HEK293 (cell line): ENCODE data around the gene CHD2.

Experiments used
- CTCF ChIA-PET: fragments of 350-600 bp; formaldehyde crosslinking; extraction: SDS; loops from one replicate; lab custom pipeline; 2021; ENCODE audit warnings: antibody characterized with exemption; lab: Yijun Ruan, JAX
- POLR2A ChIA-PET: fragments of 300-600 bp; formaldehyde crosslinking; extraction: SDS; loops from one replicate; lab custom pipeline; 2020; ENCODE audit warnings: antibody characterized with exemption, inconsistent platforms; lab: Yijun Ruan, JAX
- H3K27ac ChIP-seq: fragments of 200-500 bp; sonication (Bioruptor generic); 2 replicates; pipeline ENCODE4 v1.5.1; 2014; ENCODE audit warnings: low read depth, low read length, control low read depth, inconsistent platforms; ENCODE audit errors: extremely low read depth
- H3K36me3 ChIP-seq, 2 experiments: fragments of 200-500 bp in 1 of 2; sonication (Bioruptor generic) in 1 of 2; 1 replicate in 1 of 2; 2 replicates in 1 of 2; pipeline ENCODE4 v1.5.1; 2014 to 2017; ENCODE audit warnings: inconsistent platforms in 2 of 2, low read length in 2 of 2; ENCODE audit not compliant: control insufficient read depth in 2 of 2, insufficient read depth in 1 of 2
- H3K4me1 ChIP-seq: fragments of 200-500 bp; sonication (Bioruptor generic); 2 replicates; pipeline ENCODE4 v1.5.1; 2014; ENCODE audit warnings: mild to moderate bottlenecking, low read length, inconsistent platforms; ENCODE audit not compliant: control insufficient read depth, insufficient read depth
- H3K4me3 ChIP-seq: 2 replicates; pipeline ENCODE4 v1.5.1; 2011; ENCODE audit warnings: low read depth, mild to moderate bottlenecking, control low read depth, low read length, moderate library complexity
- H3K9me3 ChIP-seq: fragments of 200-500 bp; sonication (Bioruptor generic); 2 replicates; pipeline ENCODE4 v1.5.1; 2014; ENCODE audit warnings: low read depth, low read length, inconsistent platforms; ENCODE audit not compliant: control insufficient read depth, insufficient read depth
- IKZF3 ChIP-seq: fragments of 450-650 bp; IDR thresholded peaks from 2 replicates; pipeline ENCODE4 v1.5.0; 2018; ENCODE audit warnings: missing biosample characterization, mild to moderate bottlenecking, missing genetic modification characterization, moderate library complexity
- RBAK ChIP-seq: fragments of 450-650 bp; formaldehyde crosslinking; IDR thresholded peaks from 2 replicates; pipeline ENCODE4 v1.5.1; 2016; ENCODE audit warnings: missing biosample characterization, missing genetic modification characterization
- SP7 ChIP-seq: fragments of 450-650 bp; formaldehyde crosslinking; IDR thresholded peaks from 2 replicates; pipeline ENCODE4 v1.5.1; 2016; ENCODE audit warnings: missing biosample characterization, missing genetic modification characterization
- ZBTB20 ChIP-seq: fragments of 450-650 bp; formaldehyde crosslinking; IDR thresholded peaks from 2 replicates; pipeline ENCODE4 v1.5.1; 2016; ENCODE audit warnings: missing biosample characterization, missing genetic modification characterization
- ZBTB48 ChIP-seq: fragments of 450-650 bp; formaldehyde crosslinking; IDR thresholded peaks from 2 replicates; pipeline ENCODE4 v1.5.1; 2016; ENCODE audit warnings: missing biosample characterization, missing genetic modification characterization
- ZEB2 ChIP-seq: fragments of 450-650 bp; formaldehyde crosslinking; IDR thresholded peaks from 2 replicates; pipeline ENCODE4 v1.5.1; 2016; ENCODE audit warnings: missing biosample characterization, missing genetic modification characterization
- ZNF202 ChIP-seq: fragments of 450-650 bp; formaldehyde crosslinking; IDR thresholded peaks from 2 replicates; pipeline ENCODE4 v1.5.1; 2016; ENCODE audit warnings: missing biosample characterization, missing genetic modification characterization, borderline replicate concordance
- ZNF223 ChIP-seq: fragments of 450-650 bp; formaldehyde crosslinking; IDR thresholded peaks from 2 replicates; pipeline ENCODE4 v1.5.1; 2016; ENCODE audit warnings: missing biosample characterization, missing genetic modification characterization
- ZNF341 ChIP-seq: fragments of 450-650 bp; formaldehyde crosslinking; IDR thresholded peaks from 2 replicates; pipeline ENCODE4; 2016; ENCODE audit warnings: low read depth, missing biosample characterization, missing genetic modification characterization
- ZNF629 ChIP-seq: fragments of 450-650 bp; formaldehyde crosslinking; IDR thresholded peaks from 2 replicates; pipeline ENCODE4 v1.5.1; 2017; ENCODE audit warnings: missing biosample characterization, missing genetic modification characterization
- ZSCAN30 ChIP-seq: fragments of 450-650 bp; IDR thresholded peaks from 2 replicates; pipeline ENCODE4 v1.5.1; 2018; ENCODE audit warnings: missing biosample characterization, mild to moderate bottlenecking, missing genetic modification characterization, moderate library complexity
- TF ChIP-seq, protein P1 (sequence below): fragments of 450-650 bp; formaldehyde crosslinking; IDR thresholded peaks from 2 replicates; pipeline ENCODE4 v1.5.1; 2016; ENCODE audit warnings: missing biosample characterization, missing genetic modification characterization
- TF ChIP-seq, protein P2 (sequence below): fragments of 450-650 bp; formaldehyde crosslinking; IDR thresholded peaks from 2 replicates; pipeline ENCODE4 v1.5.1; 2016; ENCODE audit warnings: missing biosample characterization, missing genetic modification characterization
- TF ChIP-seq, protein P3 (sequence below): fragments of 450-650 bp; formaldehyde crosslinking; IDR thresholded peaks from 2 replicates; pipeline ENCODE4 v1.5.1; 2017; ENCODE audit warnings: missing biosample characterization, missing genetic modification characterization
- TF ChIP-seq, protein P4 (sequence below): fragments of 450-650 bp; formaldehyde crosslinking; IDR thresholded peaks from 2 replicates; pipeline ENCODE4 v1.5.1; 2016; ENCODE audit warnings: missing biosample characterization, missing genetic modification characterization
- TF ChIP-seq, protein P5 (sequence below): fragments of 450-650 bp; formaldehyde crosslinking; IDR thresholded peaks from 2 replicates; pipeline ENCODE4 v1.5.1; 2016; ENCODE audit warnings: missing biosample characterization, missing genetic modification characterization, low read depth

CHD2 gene

DNA sequence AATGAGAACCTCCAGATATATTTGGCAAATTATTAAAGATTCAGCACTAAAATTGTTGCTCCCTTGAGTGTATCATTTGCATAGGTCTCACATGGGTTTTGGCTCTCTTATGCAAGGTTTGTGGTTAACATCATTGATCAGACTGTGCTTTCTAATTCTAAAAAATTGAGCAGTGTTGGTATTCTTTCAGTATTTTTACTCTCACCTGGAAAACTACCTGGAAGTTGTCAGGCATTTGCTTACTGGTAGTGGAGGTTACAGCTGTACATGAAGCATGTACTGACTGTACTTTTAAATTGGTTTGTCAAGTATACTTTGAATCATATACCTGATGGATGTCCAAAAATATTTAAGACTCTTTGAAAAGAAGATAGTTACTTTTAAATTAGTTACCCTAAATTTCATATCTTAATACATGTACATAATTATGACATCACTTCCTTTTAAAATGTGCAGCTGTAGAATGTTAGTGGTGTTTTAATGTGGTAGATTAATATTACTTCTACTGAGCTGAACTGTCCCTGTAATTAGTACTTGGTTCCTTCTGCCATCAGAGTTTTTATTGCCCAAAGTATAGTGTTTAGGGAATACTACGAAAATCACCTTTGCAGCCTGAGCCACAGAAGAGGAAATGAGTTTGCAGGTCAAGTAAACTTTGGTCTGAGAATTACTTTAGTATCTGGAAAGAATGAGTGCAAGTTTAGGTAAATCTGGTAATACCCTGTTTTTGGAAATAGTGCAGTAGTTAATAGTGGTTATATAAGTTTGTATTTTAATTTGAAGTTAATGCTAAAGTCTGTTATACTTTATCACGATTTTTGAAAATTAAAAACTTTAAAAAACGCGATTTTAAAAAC lies 2.8 kb downstream of the CHD2 start:
- peaks cover 7 to 23% of the 10 kb centered on the region in 2 experiments; a peak in 2 of 3 replicates for H3K36me3 ChIP-seq
- ChIA-PET CTCF (interaction anchor here (0.9 to 7.5 kb wide), 4 partner anchors 13 to 106 kb away, joined by 3 to 65 read pairs (median 14); no protein-coding TSS in a partner anchor), POLR2A (interaction anchor here (1.2 to 6.6 kb wide), 7 partner anchors 11 to 105 kb away, joined by 3 to 226 read pairs (median 9); no protein-coding TSS in a partner anchor)
- H3K27ac ChIP-seq, result peak overlapping the region; percentile 95
- TF ChIP-seq, protein P1, sequence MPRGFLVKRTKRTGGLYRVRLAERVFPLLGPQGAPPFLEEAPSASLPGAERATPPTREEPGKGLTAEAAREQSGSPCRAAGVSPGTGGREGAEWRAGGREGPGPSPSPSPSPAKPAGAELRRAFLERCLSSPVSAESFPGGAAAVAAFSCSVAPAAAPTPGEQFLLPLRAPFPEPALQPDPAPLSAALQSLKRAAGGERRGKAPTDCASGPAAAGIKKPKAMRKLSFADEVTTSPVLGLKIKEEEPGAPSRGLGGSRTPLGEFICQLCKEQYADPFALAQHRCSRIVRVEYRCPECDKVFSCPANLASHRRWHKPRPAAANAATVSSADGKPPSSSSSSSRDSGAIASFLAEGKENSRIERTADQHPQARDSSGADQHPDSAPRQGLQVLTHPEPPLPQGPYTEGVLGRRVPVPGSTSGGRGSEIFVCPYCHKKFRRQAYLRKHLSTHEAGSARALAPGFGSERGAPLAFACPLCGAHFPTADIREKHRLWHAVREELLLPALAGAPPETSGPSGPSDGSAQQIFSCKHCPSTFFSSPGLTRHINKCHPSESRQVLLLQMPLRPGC (tag by site-specific recombination), result no peak
- TF ChIP-seq, protein P2, sequence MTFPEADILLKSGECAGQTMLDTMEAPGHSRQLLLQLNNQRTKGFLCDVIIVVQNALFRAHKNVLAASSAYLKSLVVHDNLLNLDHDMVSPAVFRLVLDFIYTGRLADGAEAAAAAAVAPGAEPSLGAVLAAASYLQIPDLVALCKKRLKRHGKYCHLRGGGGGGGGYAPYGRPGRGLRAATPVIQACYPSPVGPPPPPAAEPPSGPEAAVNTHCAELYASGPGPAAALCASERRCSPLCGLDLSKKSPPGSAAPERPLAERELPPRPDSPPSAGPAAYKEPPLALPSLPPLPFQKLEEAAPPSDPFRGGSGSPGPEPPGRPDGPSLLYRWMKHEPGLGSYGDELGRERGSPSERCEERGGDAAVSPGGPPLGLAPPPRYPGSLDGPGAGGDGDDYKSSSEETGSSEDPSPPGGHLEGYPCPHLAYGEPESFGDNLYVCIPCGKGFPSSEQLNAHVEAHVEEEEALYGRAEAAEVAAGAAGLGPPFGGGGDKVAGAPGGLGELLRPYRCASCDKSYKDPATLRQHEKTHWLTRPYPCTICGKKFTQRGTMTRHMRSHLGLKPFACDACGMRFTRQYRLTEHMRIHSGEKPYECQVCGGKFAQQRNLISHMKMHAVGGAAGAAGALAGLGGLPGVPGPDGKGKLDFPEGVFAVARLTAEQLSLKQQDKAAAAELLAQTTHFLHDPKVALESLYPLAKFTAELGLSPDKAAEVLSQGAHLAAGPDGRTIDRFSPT, result no peak
- peak; percentile 38; the same call in 1 of the 2 replicates for TF ChIP-seq ZEB2 (tag by site-specific recombination)
- TF ChIP-seq ZBTB48, result no peak
- no peak for TF ChIP-seq ZNF223 (tag by site-specific recombination)
- TF ChIP-seq IKZF3, result no peak
- no peak for TF ChIP-seq ZNF341 (tag by site-specific recombination)
- peak; percentile 87 for TF ChIP-seq ZNF629 (tag by site-specific recombination)
- no peak for TF ChIP-seq ZBTB20 (tag by site-specific recombination)
- TF ChIP-seq, protein P3, sequence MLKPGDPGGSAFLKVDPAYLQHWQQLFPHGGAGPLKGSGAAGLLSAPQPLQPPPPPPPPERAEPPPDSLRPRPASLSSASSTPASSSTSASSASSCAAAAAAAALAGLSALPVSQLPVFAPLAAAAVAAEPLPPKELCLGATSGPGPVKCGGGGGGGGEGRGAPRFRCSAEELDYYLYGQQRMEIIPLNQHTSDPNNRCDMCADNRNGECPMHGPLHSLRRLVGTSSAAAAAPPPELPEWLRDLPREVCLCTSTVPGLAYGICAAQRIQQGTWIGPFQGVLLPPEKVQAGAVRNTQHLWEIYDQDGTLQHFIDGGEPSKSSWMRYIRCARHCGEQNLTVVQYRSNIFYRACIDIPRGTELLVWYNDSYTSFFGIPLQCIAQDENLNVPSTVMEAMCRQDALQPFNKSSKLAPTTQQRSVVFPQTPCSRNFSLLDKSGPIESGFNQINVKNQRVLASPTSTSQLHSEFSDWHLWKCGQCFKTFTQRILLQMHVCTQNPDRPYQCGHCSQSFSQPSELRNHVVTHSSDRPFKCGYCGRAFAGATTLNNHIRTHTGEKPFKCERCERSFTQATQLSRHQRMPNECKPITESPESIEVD, result peak; percentile 90
- TF ChIP-seq, protein P4, sequence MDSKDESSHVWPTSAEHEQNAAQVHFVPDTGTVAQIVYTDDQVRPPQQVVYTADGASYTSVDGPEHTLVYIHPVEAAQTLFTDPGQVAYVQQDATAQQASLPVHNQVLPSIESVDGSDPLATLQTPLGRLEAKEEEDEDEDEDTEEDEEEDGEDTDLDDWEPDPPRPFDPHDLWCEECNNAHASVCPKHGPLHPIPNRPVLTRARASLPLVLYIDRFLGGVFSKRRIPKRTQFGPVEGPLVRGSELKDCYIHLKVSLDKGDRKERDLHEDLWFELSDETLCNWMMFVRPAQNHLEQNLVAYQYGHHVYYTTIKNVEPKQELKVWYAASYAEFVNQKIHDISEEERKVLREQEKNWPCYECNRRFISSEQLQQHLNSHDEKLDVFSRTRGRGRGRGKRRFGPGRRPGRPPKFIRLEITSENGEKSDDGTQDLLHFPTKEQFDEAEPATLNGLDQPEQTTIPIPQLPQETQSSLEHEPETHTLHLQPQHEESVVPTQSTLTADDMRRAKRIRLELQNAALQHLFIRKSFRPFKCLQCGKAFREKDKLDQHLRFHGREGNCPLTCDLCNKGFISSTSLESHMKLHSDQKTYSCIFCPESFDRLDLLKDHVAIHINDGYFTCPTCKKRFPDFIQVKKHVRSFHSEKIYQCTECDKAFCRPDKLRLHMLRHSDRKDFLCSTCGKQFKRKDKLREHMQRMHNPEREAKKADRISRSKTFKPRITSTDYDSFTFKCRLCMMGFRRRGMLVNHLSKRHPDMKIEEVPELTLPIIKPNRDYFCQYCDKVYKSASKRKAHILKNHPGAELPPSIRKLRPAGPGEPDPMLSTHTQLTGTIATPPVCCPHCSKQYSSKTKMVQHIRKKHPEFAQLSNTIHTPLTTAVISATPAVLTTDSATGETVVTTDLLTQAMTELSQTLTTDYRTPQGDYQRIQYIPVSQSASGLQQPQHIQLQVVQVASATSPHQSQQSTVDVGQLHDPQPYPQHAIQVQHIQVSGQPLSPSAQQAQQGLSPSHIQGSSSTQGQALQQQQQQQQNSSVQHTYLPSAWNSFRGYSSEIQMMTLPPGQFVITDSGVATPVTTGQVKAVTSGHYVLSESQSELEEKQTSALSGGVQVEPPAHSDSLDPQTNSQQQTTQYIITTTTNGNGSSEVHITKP (tag by site-specific recombination), result peak; percentile 80
- no peak for TF ChIP-seq RBAK (tag by site-specific recombination)
- TF ChIP-seq SP7 (tag by site-specific recombination), result peak; percentile 93
- TF ChIP-seq, protein P5, sequence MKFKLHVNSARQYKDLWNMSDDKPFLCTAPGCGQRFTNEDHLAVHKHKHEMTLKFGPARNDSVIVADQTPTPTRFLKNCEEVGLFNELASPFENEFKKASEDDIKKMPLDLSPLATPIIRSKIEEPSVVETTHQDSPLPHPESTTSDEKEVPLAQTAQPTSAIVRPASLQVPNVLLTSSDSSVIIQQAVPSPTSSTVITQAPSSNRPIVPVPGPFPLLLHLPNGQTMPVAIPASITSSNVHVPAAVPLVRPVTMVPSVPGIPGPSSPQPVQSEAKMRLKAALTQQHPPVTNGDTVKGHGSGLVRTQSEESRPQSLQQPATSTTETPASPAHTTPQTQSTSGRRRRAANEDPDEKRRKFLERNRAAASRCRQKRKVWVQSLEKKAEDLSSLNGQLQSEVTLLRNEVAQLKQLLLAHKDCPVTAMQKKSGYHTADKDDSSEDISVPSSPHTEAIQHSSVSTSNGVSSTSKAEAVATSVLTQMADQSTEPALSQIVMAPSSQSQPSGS (tag by site-specific recombination), result peak; percentile 95
- TF ChIP-seq ZNF202 (tag by site-specific recombination), result no peak
- no peak for TF ChIP-seq ZSCAN30 (tag by site-specific recombination)
- no peaks in the 10 kb centered on the region for H3K9me3 ChIP-seq
- peak overlapping the region; percentile 82 for H3K4me3 ChIP-seq
- peaks cover 40% of the 10 kb centered on the region for H3K4me1 ChIP-seq
